Measurements from ENCODE around the gene ASGR1.

ASGR1 gene

GRCh38 chr17:7179317-7180254 is at the start of gene ASGR1:
ASGR1 (minus strand) TSS chr17:7179370; CDS start chr17:7178563, 807 bp downstream.
- DNase-seq, result no peak

- DNase-seq, result no peak
Measured at GRCh38 chr17:7228920-7229319, 49.8 kb upstream of the ASGR1 start.

- DNase-seq, result no peak
Measured at GRCh38 chr17:7226721-7227710, 47.8 kb upstream of the ASGR1 start.

GRCh38 chr17:7225711-7226331 is 46.7 kb upstream of the ASGR1 start:
- DNase-seq, result no peak

- DNase-seq, result no peak
Measured at GRCh38 chr17:7224661-7225111, 45.5 kb upstream of the ASGR1 start.

- no peak for DNase-seq
Measured at GRCh38 chr17:7224110-7224509, 44.9 kb upstream of the ASGR1 start.

GRCh38 chr17:7223375-7223774 is 44.2 kb upstream of the ASGR1 start:
- no peak for DNase-seq

GRCh38 chr17:7222972-7223292 is 43.8 kb upstream of the ASGR1 start:
- DNase-seq, result no peak

- DNase-seq, result no peak
Measured at GRCh38 chr17:7222093-7222971, 43.2 kb upstream of the ASGR1 start.

- DNase-seq, result no peak
Measured at GRCh38 chr17:7221278-7222092, 42.3 kb upstream of the ASGR1 start.

- DNase-seq, result peak; percentile 45 to 77
Measured at GRCh38 chr17:7220593-7221277, 41.6 kb upstream of the ASGR1 start.

GRCh38 chr17:7219812-7220592 is 40.8 kb upstream of the ASGR1 start, which contains the start of the genes ACADVL and DLG4:
ACADVL (plus strand) TSS chr17:7219938; CDS start chr17:7219985, 47 bp downstream.
DLG4 (minus strand) TSS chr17:7219836.
- DNase-seq, result peak; percentile 89 to 91

- no peak for DNase-seq
Measured at GRCh38 chr17:7219229-7219811, 40.1 kb upstream of the ASGR1 start.

- no peak for DNase-seq
Measured at GRCh38 chr17:7218758-7219157, 39.6 kb upstream of the ASGR1 start.

- no peak for DNase-seq
Measured at GRCh38 chr17:7218166-7218565, 39.0 kb upstream of the ASGR1 start.

- DNase-seq, result peak; percentile 39 to 73
Measured at GRCh38 chr17:7217113-7217987, 38.2 kb upstream of the ASGR1 start.

GRCh38 chr17:7216242-7217112 is 37.3 kb upstream of the ASGR1 start:
- no peak for DNase-seq
